Nephron progenitor cell (in vitro differentiated cells): ENCODE results near the gene CENPK.

ENCODE experiments used
- DNase-seq: peaks from one replicate; pipeline ENCODE4 v3.0.0; 2021
- H3K27ac Mint-ChIP-seq: 2 replicates; pipeline ENCODE4 v1.8.0; 2021; ENCODE audit warnings: mild to moderate bottlenecking, moderate library complexity, mixed read lengths
- H3K27me3 Mint-ChIP-seq: 2 replicates; pipeline ENCODE4 v1.8.0; 2021; ENCODE audit warnings: mild to moderate bottlenecking, low read depth, mixed read lengths; ENCODE audit not compliant: poor library complexity
- H3K36me3 Mint-ChIP-seq: 2 replicates; pipeline ENCODE4 v1.8.0; 2021; ENCODE audit warnings: low read depth, mixed read lengths
- H3K4me1 Mint-ChIP-seq: 2 replicates; pipeline ENCODE4 v1.8.0; 2021; ENCODE audit warnings: mixed read lengths
- H3K4me3 Mint-ChIP-seq: 2 replicates; pipeline ENCODE4 v1.8.0; 2021; ENCODE audit warnings: mild to moderate bottlenecking, moderate library complexity, mixed read lengths
- H3K9me3 Mint-ChIP-seq: 2 replicates; pipeline ENCODE4 v1.8.0; 2021; ENCODE audit warnings: mild to moderate bottlenecking, moderate library complexity, mixed read lengths
- TF ChIP-seq, protein P1 (sequence below): fragments of 200-600 bp; sonication (generic); IDR thresholded peaks from 2 replicates; pipeline ENCODE4 v1.5.0; 2021; ENCODE audit warnings: antibody characterized with exemption

CENPK gene

DNA sequence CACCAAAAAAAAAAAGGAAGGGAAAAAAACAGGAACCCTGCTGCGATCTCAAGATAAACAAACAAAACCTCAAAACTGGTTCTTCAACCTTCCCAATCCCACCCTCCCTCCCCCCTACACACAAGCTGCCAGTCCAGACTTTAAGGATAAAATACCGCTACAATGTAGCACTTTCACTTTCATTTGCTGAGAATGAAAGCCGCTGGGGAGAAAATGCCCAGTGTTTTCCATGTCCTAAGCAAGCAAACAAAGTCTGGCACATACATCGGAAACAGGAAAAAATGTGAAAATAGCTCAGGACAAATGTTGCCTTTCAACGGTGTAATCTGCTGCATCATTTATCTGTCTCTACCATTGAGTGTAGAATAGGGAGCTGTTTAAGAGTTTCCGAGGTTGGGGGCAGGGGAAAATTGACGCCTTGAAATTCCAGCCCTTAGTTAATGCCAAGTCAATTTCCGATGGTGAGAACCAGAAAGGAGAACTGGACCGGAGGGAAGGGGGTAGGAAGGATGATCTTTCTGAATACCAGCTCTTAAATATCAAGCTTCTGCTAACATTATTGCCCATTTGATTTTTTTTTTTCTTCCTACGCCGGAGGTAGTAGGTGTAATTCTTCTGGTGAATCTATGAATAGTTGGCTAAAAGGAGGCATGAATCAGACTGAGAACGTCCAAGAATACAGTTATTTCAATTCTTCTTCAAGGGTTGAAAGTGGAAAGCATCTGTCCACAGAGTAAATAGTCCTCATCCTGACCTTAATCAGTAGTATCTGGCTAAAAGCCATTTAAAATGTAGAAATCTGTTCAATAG, 80.0 kb downstream of the CENPK start:
- H3K4me1 Mint-ChIP-seq, result peaks cover 21% of the 10 kb centered on the region
- no peak overlapping the region for H3K4me3 Mint-ChIP-seq
- DNase-seq, result no peak
- H3K27me3 Mint-ChIP-seq, result no peaks in the 10 kb centered on the region
- H3K36me3 Mint-ChIP-seq, result peaks cover 12% of the 10 kb centered on the region
- no peaks in the 10 kb centered on the region for H3K9me3 Mint-ChIP-seq
- TF ChIP-seq, protein P1, sequence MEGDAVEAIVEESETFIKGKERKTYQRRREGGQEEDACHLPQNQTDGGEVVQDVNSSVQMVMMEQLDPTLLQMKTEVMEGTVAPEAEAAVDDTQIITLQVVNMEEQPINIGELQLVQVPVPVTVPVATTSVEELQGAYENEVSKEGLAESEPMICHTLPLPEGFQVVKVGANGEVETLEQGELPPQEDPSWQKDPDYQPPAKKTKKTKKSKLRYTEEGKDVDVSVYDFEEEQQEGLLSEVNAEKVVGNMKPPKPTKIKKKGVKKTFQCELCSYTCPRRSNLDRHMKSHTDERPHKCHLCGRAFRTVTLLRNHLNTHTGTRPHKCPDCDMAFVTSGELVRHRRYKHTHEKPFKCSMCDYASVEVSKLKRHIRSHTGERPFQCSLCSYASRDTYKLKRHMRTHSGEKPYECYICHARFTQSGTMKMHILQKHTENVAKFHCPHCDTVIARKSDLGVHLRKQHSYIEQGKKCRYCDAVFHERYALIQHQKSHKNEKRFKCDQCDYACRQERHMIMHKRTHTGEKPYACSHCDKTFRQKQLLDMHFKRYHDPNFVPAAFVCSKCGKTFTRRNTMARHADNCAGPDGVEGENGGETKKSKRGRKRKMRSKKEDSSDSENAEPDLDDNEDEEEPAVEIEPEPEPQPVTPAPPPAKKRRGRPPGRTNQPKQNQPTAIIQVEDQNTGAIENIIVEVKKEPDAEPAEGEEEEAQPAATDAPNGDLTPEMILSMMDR, result no peak
- H3K27ac Mint-ChIP-seq, result peak overlapping the region; percentile 94

DNA sequence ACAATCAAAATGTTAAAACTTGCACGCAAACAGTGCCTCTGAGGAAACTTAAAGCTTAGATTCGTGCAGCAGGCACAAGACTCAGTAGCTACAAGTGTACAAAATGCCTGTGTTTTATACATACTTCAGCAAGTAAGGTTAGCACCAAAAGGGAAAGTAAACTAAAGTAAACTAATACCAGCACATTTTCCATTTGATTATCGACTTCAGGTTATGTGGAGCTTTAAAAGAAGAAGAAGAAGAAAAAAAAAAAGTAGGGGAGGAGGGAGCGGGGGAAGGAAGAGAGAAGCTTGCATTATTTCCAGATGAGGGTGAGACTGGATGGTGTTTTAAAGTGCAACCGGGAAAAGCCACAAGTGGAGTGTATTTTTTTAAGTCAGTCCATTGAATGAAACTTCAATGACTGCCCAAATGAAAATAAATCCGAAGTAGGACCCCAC, 80.7 kb downstream of the CENPK start:
- peak overlapping the region; percentile 94 for H3K27ac Mint-ChIP-seq
- TF ChIP-seq, protein P1, result no peak
- peaks cover 12% of the 10 kb centered on the region for H3K36me3 Mint-ChIP-seq
- no peaks in the 10 kb centered on the region for H3K27me3 Mint-ChIP-seq
- no peak overlapping the region for H3K4me3 Mint-ChIP-seq
- H3K4me1 Mint-ChIP-seq, result peaks cover 21% of the 10 kb centered on the region
- no peak for DNase-seq
- no peaks in the 10 kb centered on the region for H3K9me3 Mint-ChIP-seq

DNA sequence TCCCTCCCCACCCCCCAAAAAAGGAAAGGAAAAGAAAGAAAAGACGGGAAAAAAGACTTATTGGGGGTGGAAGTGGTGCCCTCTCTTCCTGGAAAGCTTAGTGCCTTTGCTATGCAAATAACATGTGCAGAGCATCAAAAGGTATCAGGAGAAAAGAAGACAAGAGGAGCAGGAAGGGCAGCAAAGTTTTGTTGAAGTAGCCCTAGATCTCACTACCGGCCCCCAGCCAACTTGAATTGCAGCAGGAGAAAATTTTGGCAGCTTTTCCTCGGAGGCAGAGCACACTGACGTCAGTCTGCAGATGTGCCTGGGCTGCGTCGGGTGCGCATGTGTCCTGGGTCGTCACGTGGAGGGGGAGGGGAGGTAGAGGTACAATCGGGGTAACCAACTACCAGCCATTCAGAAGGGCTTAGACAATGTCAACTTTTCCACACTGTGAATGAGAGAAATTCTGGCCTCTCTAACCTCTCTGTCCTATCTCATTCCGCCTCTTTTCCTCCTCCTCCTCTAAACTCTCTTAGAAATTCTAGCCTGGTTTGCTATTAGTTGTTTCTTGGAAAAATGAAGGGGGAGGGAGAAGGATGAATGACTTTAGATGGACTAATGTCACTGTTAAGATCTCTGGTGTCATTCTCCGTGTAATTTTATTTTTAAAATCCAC, 81.2 kb downstream of the CENPK start, which contains the start of gene ADAMTS6:
ADAMTS6 (minus strand) TSS at position 286 of the 661 bp plus-strand sequence. CDS start 8,247 bp downstream, outside the sequence.
- peak; percentile 73 for DNase-seq
- Mint-ChIP-seq H3K4me1 (peaks cover 21% of the 10 kb centered on the region), H3K27ac (peak within 1 kb of the TSS; percentile 94), H3K27me3 (no peaks in the 10 kb centered on the region), H3K9me3 (no peaks in the 10 kb centered on the region), H3K36me3 (peaks cover 6% of the 10 kb centered on the region), H3K4me3 (no peak within 1 kb of the TSS)
- TF ChIP-seq, protein P1, result no peak

DNA sequence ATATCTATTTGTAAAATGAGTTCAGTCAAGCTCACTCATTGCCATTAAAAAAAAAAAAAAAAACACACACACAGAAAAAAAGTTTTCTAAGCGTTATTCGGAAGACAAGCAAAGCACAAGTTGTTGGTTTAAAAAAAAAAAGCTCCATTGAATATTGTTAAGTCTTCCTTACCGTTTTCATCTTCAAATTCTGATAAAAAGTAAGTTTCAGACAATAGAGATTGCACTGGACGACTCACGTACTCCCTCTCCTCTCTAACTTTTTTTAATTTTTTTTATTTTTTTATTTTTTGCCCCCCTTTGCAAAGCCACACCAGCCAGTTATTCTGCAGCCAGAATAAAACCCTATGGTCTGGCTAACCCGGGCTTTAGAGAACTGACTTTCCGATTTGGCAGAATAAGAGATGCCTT, 81.8 kb downstream of the CENPK start:
- Mint-ChIP-seq H3K27me3 (no peaks in the 10 kb centered on the region), H3K9me3 (no peaks in the 10 kb centered on the region), H3K4me1 (peaks cover 21% of the 10 kb centered on the region), H3K27ac (peak overlapping the region; percentile 94), H3K36me3 (peaks cover under 1% of the 10 kb centered on the region), H3K4me3 (no peak overlapping the region)
- TF ChIP-seq, protein P1, result no peak
- DNase-seq, result no peak

DNA sequence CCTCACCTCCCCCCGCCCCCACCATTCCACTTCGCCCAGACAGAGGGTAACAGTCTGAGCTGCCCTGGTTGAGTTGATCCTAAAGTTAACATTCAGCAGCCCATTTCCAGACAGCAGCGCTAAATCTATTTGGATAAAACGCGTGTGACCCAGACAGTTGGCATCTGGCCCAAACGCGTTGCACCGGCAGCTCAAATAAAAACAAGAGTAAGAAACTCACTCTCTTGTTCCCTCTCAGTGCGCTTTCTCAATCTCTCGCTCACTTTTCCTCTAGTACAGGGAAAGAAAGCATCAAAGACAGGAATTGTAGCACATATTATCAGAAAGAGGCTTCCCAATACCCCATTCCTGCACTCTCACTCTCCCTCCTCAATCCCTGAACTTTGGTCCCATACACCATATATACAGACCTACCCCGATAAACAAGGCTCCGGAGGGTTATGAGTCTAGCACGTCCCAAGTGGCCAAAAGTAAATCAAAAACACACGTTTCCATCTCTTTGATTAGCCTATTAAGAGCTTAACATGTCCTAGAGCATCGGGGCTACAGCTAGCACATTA, 82.6 kb downstream of the CENPK start:
- no peaks in the 10 kb centered on the region for H3K9me3 Mint-ChIP-seq
- peak; percentile 26 for DNase-seq
- H3K27me3 Mint-ChIP-seq, result no peaks in the 10 kb centered on the region
- no peaks in the 10 kb centered on the region for H3K36me3 Mint-ChIP-seq
- H3K27ac Mint-ChIP-seq, result no peak overlapping the region
- no peak overlapping the region for H3K4me3 Mint-ChIP-seq
- H3K4me1 Mint-ChIP-seq, result peaks cover 21% of the 10 kb centered on the region
- TF ChIP-seq, protein P1, result no peak
